AG10803 (cell line): ENCODE data around the gene IFITM1.
A peak's percentile ranks its signal among the peaks of the same experiment; 100 is the strongest.

ENCODE experiments used
- DNase-seq: peaks from one replicate; pipeline ENCODE4 v3.0.0; 2010; ENCODE audit warnings: low read depth
- H3K4me3 ChIP-seq: 2 replicates; pipeline ENCODE4 v1.5.1; 2011; ENCODE audit warnings: mild to moderate bottlenecking, low read length, control low read depth
- TF ChIP-seq, protein P1 (sequence below): conservative IDR thresholded peaks from 2 replicates; pipeline ENCODE4 v1.5.1; 2011; ENCODE audit warnings: mild to moderate bottlenecking, low read length, control low read depth, inconsistent platforms

The IFITM1 gene

DNA sequence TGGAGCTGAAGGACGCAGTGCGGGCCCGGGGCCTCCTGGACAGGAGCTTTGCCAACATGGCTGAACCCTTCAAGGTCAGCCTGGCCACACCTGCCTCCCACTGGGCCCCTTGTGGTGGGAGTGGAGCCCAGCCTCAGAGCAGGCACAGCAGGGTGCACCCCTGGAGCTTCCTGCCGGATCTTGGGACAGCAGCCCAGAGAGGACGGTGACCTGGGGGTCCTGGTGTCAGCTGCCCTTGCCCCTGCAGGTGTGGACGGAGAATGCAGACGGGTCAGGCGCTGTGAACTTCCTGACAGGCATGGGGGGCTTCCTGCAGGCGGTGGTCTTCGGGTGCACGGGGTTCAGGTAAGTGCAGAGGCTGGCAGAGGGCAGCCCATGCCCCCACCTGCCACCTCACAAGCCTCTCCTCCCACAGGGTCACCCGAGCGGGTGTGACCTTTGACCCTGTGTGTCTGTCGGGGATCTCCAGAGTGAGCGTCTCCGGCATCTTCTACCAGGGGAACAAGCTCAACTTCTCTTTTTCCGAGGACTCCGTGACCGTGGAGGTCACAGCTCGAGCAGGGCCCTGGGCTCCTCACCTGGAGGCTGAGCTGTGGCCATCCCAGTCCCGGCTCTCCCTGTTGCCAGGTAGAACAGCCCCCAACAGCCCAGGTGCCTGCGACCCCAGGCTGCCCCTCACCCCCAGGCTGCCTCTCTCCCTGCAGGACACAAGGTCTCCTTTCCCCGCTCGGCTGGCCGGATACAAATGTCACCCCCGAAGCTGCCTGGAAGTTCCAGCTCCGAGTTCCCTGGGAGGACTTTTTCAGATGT is 19.8 kb upstream of the IFITM1 start:
- no peak overlapping the region for H3K4me3 ChIP-seq
- no peak for DNase-seq
- TF ChIP-seq, protein P1, sequence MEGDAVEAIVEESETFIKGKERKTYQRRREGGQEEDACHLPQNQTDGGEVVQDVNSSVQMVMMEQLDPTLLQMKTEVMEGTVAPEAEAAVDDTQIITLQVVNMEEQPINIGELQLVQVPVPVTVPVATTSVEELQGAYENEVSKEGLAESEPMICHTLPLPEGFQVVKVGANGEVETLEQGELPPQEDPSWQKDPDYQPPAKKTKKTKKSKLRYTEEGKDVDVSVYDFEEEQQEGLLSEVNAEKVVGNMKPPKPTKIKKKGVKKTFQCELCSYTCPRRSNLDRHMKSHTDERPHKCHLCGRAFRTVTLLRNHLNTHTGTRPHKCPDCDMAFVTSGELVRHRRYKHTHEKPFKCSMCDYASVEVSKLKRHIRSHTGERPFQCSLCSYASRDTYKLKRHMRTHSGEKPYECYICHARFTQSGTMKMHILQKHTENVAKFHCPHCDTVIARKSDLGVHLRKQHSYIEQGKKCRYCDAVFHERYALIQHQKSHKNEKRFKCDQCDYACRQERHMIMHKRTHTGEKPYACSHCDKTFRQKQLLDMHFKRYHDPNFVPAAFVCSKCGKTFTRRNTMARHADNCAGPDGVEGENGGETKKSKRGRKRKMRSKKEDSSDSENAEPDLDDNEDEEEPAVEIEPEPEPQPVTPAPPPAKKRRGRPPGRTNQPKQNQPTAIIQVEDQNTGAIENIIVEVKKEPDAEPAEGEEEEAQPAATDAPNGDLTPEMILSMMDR: no peak

DNA sequence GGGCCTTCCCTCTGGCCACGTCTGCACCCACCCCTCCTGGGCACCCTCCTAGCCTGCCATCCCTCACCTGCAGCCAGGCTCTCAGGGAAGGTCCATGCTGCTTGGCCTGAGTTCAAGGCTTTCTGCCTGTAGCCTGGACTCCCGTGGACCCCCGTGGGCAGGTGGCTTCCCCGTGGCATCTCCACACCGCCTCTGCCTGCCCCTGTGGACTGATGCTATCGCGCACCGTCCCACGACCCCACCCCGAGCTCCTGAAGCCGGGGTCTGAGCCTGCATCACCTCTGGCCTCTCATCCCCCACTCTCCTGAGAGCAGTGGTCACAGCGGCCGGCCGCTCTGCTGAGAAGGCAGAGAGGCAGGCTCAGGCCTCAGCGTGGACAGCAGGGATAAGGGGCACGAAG is 19.1 kb upstream of the IFITM1 start:
- DNase-seq: no peak
- no peak overlapping the region for H3K4me3 ChIP-seq
- TF ChIP-seq, protein P1: no peak

DNA sequence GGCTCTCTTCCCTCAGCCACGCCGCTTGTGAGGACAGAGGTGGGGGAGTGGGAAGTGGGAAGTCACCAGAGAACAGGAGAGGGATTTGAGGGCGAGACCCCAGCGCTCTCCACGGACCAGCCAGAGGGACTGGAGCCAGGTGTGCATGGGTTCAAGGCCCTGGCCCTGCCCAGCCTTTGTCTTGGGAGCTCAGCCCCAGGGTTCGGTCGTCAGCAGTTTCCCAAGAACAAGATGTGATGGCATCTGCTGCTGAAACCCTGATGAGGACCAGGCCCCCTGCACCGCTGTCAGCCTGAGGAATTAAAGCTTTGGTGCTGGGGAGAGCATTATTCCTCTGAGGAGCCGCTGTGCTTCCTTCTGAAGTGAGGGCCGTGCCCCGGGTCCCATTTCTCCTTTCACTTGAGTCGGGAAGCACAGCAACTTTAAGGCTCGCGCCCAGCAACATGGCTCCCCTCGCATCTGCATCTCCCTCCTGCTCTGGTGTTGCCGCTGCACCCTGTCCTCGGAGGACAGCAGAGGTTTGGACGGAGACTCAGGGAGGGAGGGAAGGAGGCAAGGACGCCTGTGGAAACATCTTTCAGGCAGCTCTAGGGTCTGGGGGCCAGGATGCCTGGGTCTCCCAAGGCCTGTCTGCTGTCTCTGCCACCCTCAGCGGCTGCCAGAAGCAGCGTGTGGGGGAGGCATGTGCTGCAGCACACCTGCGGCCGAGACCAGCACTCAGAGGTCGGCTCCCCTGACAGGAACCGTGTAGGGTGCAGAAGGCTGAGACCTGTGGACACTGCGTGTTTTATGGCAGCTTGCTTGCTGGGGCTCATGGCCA is 18.3 kb upstream of the IFITM1 start:
- TF ChIP-seq, protein P1: no peak
- no peak overlapping the region for H3K4me3 ChIP-seq
- DNase-seq: no peak

DNA sequence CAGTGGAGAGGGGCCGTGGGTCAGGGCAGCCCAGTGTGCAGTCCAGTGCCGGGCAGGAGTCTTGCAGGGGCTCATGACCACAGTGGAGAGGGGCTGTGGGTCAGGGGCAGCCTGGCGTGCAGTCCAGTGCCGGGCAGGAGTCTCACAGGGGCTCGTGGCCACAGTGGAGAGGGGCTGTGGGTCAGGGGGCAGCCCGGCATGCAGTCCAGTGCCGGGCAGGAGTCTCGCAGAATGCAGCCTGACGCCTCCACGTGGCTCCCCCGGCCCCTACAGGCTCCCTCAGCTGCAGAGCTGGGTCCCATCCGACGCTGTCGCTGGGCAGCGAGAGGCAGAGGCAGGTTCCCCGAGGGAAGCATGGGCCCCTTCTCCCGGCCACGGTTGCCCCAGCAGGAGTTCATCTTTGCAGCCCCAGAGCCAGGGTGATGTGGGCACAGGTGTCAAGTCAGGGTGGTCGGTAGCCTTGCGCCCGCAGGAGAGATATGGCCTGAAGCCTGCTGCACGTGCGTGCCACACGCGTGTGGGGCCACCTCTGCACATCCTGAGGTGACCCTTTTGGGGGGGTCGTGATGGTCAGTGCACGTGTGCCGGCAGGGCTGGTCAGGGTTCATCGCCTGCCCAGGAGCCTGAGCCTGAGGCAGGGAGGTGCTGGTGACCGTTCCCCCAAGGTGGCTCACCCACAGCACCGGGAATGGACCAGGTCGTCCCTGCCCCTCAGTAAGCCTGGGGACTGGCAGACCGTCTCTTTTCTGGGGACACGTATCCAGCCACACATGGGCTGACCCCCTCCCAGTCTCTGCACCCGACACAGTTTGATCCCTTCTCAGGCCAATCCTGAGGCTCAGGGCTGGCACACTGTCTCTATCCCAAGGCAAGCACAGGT is 17.4 kb upstream of the IFITM1 start:
- H3K4me3 ChIP-seq: no peak overlapping the region
- TF ChIP-seq, protein P1: no peak
- no peak for DNase-seq

DNA sequence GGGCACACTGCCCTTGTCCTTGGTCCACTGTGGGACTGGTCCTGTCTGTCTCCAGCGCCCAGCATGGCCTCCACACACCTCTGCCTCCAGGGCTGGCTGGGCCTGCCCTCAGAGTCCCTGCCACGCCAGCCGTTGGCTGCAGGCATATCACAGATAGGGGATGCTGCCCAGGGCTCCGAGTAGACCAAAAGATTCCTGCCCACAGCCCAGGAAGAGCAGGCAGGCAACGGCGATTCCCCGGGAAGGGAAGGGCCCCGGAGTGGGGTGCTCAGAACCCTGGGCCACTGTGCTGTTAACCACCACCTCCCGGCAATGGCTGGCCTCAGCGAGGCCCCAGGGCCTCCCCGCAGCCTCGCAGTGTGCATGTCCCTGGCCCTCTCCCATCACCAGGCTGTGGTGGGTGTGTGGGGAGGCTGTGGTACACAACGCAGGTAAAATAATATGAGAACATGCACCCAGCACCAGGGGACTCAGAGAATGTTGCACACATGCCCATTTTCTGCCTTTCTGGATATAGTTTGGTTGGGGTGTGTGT is 16.7 kb upstream of the IFITM1 start:
- DNase-seq: no peak
- TF ChIP-seq, protein P1: no peak

DNA sequence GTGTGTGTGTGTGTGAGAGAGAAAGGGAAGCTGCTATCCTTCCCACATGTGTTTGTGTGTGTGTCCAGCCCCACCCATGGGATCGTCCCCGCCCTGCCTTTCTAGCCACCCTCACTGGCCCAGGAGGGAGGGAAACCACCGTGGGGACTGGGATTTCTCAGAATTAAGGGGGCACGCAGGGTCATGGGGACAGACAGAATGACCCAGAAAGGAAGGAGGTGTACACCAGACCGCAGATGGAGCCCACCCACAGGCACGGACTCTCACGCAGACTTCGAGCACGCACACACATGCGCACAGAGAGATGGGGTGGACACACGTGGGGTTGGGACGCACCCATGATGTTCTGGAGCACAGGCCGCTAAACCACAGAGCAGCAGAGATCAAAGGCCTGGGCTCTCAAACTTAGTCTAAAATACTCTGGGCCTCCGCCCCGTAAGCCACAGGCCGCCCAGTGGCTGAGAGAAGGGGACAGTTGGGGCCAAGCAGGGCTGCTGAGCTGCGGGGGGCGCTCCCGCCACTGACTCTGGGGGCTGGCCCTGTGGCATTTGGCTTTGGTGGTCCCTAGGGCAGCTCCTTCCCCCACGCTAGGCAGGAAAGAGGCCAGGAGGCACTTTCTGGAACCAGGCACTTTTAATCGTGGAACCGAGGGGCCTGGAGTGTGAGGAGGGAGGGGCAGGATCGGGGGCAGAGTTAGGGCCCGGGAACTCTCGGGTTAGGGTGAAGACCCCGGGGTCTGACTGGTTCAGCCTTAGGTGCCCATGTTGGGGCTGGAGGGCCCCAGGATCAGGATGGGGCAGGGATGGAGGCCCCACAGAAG is 16.0 kb upstream of the IFITM1 start:
- TF ChIP-seq, protein P1: no peak
- no peak overlapping the region for H3K4me3 ChIP-seq
- DNase-seq: peak; percentile 68

More for the DNA sequence above, 16.7 kb upstream of the IFITM1 start:
- H3K4me3 ChIP-seq: no peak overlapping the region
